ENCODE results near the gene EML5.

The EML5 gene

DNA sequence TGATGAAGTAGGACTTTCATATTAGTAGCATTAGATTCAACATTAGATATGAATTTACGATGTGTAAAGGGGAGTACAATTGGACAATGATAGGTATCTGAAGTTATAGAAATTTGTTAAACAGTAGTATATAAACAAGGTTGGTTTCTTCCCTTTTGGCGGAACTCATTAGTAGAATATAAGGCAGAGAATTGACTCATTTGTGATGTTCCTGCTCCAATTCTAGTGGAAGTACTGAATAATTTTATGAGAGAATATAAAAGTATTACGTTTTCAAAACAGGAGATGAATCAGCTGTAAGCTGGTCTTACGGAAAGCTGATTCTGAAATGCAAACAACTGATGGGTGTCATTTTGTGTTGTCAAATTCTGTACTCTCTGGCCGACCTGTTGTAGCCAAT, 216.5 kb downstream of the EML5 start:
- TF ChIP-seq EGR1 (IDR thresholded peaks at IDR 0.05) = no peak
- no peak for TF ChIP-seq RAD21 (IDR thresholded peaks at IDR 0.05; ENCODE audit: low read depth)
- TF ChIP-seq EP300 (IDR thresholded peaks at IDR 0.05; ENCODE audit: borderline replicate concordance) = no peak

DNA sequence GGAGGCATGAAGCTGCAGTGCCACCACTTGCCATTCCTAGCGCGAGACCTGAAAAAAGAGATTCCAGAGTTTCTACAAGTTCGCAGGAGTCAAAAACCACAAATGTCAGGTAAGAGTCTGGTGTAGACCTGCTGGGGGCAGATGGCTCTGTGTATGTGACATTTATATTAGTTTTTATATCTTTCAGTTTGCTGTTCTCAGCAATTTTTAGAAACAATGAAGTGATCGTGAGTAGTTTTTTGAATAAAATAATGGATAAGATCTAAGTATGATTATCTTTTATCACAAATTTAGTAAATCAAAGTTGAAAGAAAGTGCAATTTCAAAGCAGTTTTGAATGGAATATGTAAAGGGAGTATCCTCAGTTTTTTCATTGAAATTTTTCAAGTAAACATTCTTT, 220.6 kb downstream of the EML5 start:
- TF ChIP-seq EGR1 (IDR thresholded peaks at IDR 0.05) = no peak
- TF ChIP-seq TCF12 (IDR thresholded peaks at IDR 0.05; ENCODE audit: low read depth) = no peak

DNA sequence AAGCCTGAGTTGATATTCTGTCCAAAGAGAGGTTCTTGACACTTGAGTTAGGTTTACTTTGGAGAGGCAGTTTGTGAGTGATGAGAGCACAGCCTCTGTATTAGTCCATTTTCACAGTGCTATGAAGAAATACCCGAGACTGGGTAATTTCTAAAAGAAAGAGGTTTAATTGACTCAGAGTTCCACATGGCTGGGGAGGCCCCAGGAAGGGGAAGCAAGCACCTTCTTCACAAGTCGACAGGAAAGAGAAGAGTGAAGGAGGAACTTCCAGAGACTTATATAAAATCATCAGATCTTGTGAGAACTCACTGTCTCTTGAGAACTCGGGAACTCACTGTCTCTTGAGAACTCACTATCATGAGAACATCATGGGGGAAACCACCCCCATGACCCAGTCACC, 224.6 kb downstream of the EML5 start:
- TF ChIP-seq YY1 (IDR thresholded peaks at IDR 0.05; ENCODE audit: low read depth) (no peak), FOXM1 (IDR thresholded peaks at IDR 0.05; ENCODE audit: borderline replicate concordance, low read depth) (no peak), NFIC (IDR thresholded peaks at IDR 0.05) (no peak)
- TF ChIP-seq, protein P1, sequence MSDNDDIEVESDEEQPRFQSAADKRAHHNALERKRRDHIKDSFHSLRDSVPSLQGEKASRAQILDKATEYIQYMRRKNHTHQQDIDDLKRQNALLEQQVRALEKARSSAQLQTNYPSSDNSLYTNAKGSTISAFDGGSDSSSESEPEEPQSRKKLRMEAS (IDR thresholded peaks at IDR 0.05) = no peak
- TF ChIP-seq, protein P2, sequence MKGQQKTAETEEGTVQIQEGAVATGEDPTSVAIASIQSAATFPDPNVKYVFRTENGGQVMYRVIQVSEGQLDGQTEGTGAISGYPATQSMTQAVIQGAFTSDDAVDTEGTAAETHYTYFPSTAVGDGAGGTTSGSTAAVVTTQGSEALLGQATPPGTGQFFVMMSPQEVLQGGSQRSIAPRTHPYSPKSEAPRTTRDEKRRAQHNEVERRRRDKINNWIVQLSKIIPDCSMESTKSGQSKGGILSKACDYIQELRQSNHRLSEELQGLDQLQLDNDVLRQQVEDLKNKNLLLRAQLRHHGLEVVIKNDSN (IDR thresholded peaks at IDR 0.05) = no peak

DNA sequence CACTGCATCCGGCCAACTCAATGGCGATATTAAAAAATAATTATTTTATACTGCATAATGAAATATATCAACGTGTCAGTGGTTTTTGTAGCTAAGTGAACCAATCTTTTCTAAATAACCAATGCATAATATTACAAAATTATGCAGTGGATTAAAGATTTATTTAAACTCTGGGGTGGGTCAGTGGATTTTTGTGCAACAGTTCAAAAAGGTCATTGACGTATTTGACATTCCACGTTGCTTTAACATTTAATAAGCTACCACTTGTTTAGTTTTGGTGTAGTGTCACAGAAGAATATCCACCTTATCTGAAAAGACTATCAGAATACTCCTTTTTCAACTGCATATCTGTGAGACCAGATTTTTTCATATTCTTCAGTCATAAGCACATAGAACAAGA, 227.3 kb downstream of the EML5 start:
- TF ChIP-seq EP300 (IDR thresholded peaks at IDR 0.05; ENCODE audit: borderline replicate concordance) = no peak
- no peak for TF ChIP-seq TCF12 (IDR thresholded peaks at IDR 0.05; ENCODE audit: low read depth)
- no peak for TF ChIP-seq RAD21 (IDR thresholded peaks at IDR 0.05; ENCODE audit: low read depth)
- TF ChIP-seq, protein P3, sequence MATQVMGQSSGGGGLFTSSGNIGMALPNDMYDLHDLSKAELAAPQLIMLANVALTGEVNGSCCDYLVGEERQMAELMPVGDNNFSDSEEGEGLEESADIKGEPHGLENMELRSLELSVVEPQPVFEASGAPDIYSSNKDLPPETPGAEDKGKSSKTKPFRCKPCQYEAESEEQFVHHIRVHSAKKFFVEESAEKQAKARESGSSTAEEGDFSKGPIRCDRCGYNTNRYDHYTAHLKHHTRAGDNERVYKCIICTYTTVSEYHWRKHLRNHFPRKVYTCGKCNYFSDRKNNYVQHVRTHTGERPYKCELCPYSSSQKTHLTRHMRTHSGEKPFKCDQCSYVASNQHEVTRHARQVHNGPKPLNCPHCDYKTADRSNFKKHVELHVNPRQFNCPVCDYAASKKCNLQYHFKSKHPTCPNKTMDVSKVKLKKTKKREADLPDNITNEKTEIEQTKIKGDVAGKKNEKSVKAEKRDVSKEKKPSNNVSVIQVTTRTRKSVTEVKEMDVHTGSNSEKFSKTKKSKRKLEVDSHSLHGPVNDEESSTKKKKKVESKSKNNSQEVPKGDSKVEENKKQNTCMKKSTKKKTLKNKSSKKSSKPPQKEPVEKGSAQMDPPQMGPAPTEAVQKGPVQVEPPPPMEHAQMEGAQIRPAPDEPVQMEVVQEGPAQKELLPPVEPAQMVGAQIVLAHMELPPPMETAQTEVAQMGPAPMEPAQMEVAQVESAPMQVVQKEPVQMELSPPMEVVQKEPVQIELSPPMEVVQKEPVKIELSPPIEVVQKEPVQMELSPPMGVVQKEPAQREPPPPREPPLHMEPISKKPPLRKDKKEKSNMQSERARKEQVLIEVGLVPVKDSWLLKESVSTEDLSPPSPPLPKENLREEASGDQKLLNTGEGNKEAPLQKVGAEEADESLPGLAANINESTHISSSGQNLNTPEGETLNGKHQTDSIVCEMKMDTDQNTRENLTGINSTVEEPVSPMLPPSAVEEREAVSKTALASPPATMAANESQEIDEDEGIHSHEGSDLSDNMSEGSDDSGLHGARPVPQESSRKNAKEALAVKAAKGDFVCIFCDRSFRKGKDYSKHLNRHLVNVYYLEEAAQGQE (IDR thresholded peaks at IDR 0.05; ENCODE audit: low read depth) = no peak
- TF ChIP-seq, protein P2 (IDR thresholded peaks at IDR 0.05) = no peak
- TF ChIP-seq CEBPB (IDR thresholded peaks at IDR 0.05) = no peak
- TF ChIP-seq EGR1 (IDR thresholded peaks at IDR 0.05) = no peak
- no peak for TF ChIP-seq NFIC (IDR thresholded peaks at IDR 0.05)
- no peak for TF ChIP-seq YY1 (IDR thresholded peaks at IDR 0.05; ENCODE audit: low read depth)
- TF ChIP-seq ZBTB7A (IDR thresholded peaks at IDR 0.05; ENCODE audit: low read depth) = no peak
- TF ChIP-seq TAF1 (IDR thresholded peaks at IDR 0.05; ENCODE audit: low read depth) = no peak
- TF ChIP-seq CREB1 (IDR thresholded peaks at IDR 0.05; ENCODE audit: low read depth) = no peak
- TF ChIP-seq, protein P1 (IDR thresholded peaks at IDR 0.05) = no peak
- TF ChIP-seq FOXM1 (IDR thresholded peaks at IDR 0.05; ENCODE audit: borderline replicate concordance, low read depth) = no peak

DNA sequence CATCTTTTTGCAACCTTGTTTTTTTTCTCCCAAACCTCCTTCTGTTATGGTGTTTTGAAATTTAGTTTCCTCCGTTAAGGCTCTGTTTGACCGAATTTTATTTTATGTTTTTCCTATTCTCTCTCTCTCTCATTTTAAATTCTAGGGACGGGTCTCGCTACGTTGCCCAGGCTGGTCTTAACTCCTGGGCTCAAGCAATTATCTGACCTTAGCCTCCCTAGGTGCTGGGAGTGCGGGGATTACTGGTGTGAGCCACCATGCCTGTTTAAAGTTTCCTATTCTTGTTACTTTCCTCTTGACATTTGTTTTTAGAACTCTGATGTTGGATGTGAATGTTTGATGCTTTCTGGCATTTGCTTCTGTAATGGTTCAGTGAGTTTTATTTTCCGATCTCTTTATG, 228.9 kb downstream of the EML5 start:
- TF ChIP-seq FOXM1 (IDR thresholded peaks at IDR 0.05; ENCODE audit: borderline replicate concordance, low read depth) (no peak), RAD21 (IDR thresholded peaks at IDR 0.05; ENCODE audit: low read depth) (no peak), TAF1 (IDR thresholded peaks at IDR 0.05; ENCODE audit: low read depth) (no peak), ZBTB7A (IDR thresholded peaks at IDR 0.05; ENCODE audit: low read depth) (no peak), EGR1 (IDR thresholded peaks at IDR 0.05) (no peak), EP300 (IDR thresholded peaks at IDR 0.05; ENCODE audit: borderline replicate concordance) (no peak), TEAD4 (IDR thresholded peaks at IDR 0.05) (no peak), NFIC (IDR thresholded peaks at IDR 0.05) (no peak), CEBPB (IDR thresholded peaks at IDR 0.05) (no peak), YY1 (IDR thresholded peaks at IDR 0.05; ENCODE audit: low read depth) (no peak), TCF12 (IDR thresholded peaks at IDR 0.05; ENCODE audit: low read depth) (no peak)
- TF ChIP-seq, protein P1 (IDR thresholded peaks at IDR 0.05) = no peak
- TF ChIP-seq, protein P3 (IDR thresholded peaks at IDR 0.05; ENCODE audit: low read depth) = no peak

DNA sequence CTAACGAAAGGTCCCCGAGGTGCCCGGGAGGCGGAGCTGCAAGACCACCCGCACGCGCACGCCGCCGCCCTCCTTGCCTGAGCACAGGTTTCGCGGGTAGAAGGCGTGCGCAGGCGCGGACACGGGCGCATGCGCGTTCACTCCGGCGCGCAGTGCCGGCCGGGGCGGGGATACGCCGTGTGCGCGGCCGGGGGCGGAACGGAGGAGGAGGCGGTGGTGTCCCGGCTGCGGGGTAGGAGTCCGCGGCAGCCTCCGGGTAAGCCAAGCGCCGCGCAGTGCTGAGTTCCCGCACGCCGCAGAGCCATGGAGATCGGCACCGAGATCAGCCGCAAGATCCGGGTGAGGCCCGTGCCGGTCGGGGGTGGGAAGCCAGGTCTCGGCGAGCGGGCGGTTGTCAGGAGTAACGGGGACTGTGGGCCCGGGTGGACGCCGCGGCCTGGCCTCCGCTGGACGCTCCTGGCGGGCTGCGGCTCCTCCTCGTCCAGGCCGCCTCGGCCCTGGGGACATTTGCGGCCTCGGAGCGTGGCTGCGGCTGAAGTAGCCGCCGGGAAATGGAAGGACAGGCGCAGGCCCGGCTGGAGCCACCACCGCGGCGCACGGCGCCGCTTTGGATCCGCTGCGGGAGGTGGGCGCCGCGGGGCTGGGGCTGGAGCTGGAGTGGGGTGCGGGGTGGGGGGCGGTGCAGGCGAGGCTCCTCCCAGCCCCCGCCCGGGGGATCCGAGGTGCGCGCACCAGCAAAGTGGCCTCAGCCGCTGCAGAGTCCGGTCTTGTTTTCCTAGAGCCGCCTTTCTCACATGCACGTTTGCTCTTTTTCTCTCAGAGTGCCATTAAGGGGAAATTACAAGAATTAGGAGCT, 229.7 kb downstream of the EML5 start, which contains the start of gene ZC3H14:
ZC3H14 (plus strand) TSS at position 207 of the 856 bp plus-strand sequence; CDS start at position 304, 97 bp downstream.
- TF ChIP-seq, protein P1 (IDR thresholded peaks at IDR 0.05) = peak; percentile 80
- TF ChIP-seq TCF12 (IDR thresholded peaks at IDR 0.05; ENCODE audit: low read depth) (peak; percentile 54; the same call in 1 of the 2 replicates), EP300 (IDR thresholded peaks at IDR 0.05; ENCODE audit: borderline replicate concordance) (no peak), YY1 (IDR thresholded peaks at IDR 0.05; ENCODE audit: low read depth) (no peak), FOXM1 (IDR thresholded peaks at IDR 0.05; ENCODE audit: borderline replicate concordance, low read depth) (no peak), TAF1 (IDR thresholded peaks at IDR 0.05; ENCODE audit: low read depth) (peak; percentile 84), EGR1 (IDR thresholded peaks at IDR 0.05) (peak; percentile 93), RAD21 (IDR thresholded peaks at IDR 0.05; ENCODE audit: low read depth) (no peak), TEAD4 (IDR thresholded peaks at IDR 0.05) (0 out of 2 replicates have a peak, but pooled peaks have one; percentile 15)
- TF ChIP-seq, protein P2 (IDR thresholded peaks at IDR 0.05) = no peak

Data from Ishikawa (cell line).